Retinal pigment epithelial cell (primary cell): ENCODE measurements around the gene SLC30A2.
"Not testable (repeated sequence)": the region's sequence is repeated elsewhere in the genome, so short reads cannot be mapped to it uniquely, and the experiment has no call there.

Experiments
- DNase-seq: peaks from one replicate; pipeline ENCODE4 v3.0.0-alpha.2; 2010; ENCODE audit warnings: low read depth
- H3K4me3 ChIP-seq: 2 replicates; pipeline ENCODE4 v1.5.1; 2011; ENCODE audit warnings: mild to moderate bottlenecking, low read length, control low read depth, moderate library complexity
- TF ChIP-seq, protein P1 (sequence below): conservative IDR thresholded peaks from 2 replicates; pipeline ENCODE4 v1.5.1; 2011; ENCODE audit warnings: low read depth, low read length, control low read depth, inconsistent platforms

The SLC30A2 gene, protein sequence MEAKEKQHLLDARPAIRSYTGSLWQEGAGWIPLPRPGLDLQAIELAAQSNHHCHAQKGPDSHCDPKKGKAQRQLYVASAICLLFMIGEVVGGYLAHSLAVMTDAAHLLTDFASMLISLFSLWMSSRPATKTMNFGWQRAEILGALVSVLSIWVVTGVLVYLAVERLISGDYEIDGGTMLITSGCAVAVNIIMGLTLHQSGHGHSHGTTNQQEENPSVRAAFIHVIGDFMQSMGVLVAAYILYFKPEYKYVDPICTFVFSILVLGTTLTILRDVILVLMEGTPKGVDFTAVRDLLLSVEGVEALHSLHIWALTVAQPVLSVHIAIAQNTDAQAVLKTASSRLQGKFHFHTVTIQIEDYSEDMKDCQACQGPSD

DNA sequence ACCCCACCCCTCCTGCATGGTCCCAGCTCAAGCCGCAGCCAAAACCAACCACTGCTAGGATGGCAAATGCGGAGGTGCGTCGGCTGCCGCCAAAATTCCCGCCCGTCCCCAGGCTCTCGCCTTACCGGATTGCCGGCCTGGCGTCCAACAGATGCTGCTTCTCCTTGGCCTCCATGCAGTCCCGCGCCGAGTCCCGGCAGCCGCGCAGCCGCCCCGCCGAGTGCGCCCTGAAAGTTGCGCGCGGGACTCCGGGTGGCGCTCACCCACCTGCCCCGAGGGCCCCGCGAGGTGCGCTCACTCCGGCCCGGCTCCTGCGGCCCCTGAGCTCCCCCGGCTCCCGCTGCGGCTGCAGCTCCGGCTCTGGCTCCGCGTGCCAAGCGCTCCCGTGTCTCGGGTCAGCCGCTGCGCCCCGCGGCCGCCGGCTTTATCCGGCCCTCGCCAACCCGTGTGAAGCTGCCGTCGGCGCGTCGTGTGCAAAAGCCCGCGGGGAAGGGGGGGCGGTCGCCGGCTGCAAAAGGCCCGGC lies at the start of gene SLC30A2:
TSS of gene SLC30A2 (minus strand) at position 397 of the 524 bp plus-strand sequence. CDS start at position 175, 222 bp downstream.
- TF ChIP-seq, protein P1, sequence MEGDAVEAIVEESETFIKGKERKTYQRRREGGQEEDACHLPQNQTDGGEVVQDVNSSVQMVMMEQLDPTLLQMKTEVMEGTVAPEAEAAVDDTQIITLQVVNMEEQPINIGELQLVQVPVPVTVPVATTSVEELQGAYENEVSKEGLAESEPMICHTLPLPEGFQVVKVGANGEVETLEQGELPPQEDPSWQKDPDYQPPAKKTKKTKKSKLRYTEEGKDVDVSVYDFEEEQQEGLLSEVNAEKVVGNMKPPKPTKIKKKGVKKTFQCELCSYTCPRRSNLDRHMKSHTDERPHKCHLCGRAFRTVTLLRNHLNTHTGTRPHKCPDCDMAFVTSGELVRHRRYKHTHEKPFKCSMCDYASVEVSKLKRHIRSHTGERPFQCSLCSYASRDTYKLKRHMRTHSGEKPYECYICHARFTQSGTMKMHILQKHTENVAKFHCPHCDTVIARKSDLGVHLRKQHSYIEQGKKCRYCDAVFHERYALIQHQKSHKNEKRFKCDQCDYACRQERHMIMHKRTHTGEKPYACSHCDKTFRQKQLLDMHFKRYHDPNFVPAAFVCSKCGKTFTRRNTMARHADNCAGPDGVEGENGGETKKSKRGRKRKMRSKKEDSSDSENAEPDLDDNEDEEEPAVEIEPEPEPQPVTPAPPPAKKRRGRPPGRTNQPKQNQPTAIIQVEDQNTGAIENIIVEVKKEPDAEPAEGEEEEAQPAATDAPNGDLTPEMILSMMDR, result no peak
- H3K4me3 ChIP-seq, result no peak within 1 kb of the TSS
- DNase-seq, result no peak

DNA sequence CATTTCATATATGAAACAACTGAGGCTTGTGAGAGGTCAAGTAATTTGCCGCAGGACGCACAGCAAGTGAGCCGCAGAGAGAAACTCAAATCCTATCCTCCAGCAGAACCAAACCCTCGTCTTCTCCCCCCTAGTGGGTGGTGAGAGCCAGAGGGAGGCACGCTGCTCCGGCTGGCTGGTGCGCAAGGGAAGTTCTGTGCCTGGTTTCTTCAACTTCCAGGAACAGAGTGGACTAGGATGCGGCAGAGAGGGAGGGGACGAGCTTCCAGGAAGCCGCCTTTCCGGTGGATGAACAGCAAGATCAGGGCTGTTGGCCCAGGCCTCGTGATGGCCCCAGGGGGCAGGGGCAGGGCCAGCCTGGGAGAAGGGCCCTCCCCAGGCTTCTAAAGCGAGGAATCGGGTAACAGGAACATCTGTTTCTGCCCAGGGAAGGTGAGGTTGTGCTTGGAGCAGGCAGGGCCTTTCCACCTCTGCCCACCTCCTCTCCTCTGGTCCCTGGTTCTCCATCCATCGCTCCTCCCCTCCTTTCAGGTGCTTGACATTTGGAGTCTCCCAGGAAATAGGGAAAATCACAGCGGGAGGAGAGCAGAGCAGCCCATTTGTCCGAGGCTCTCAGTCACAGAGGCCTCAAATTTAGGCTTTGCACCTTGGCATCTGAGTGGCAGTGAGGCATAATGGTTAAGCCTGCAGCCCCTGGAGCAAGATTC lies 48.9 kb upstream of the SLC30A2 start:
- DNase-seq, result no peak
- no peak overlapping the region for H3K4me3 ChIP-seq
- TF ChIP-seq, protein P1, result peak; percentile 23

DNA sequence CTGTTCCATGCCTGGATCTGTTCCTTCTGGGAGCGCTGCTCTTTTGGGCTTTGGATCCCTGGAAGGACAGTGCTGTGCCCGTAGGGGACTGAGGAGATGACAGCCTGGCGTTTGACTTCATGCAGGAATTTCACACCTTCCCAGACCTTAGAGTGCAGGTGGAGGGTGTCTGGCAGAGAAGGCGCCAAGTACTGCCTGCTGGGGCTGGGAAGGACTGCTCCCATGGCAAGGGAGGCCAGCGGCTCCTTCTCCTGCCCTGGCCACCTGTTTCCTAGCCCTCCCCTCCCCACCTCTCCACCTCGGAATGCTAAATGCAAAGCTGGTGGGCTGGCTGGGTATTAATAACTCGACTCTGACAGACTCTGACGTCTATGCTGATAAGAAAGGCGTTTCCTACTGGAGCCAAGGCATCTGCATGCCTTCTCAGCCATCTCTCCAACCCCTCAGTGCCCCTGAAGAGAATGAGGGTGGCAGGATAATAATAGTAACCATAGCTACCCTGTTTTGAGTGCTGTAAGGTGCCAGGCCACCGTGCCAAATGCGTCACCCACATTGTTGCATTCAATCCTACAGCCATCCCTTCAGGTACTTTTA lies 48.3 kb upstream of the SLC30A2 start:
- DNase-seq, result peak; percentile 71
- TF ChIP-seq, protein P1, result no peak
- H3K4me3 ChIP-seq, result no peak overlapping the region

DNA sequence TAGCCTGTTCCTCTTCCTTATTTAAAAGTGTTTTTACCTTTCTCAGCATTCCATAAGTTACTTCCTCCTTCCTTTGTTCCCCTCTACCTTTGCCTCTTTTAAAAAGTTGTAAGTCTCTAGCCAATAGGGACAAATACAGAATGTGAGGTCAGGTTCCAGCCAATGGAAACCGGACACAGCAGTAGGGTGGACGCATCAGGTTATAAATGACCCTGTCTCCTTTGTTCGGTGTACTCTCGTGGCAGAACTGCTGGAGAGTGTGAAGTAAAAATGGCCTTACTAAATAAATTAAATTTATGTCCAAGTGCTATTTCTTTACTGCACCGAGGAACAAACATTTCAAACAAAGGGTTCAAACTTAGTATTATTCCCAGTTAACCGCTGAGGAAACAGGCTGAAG lies 47.7 kb upstream of the SLC30A2 start:
- DNase-seq, H3K4me3 ChIP-seq: not testable (repeated sequence)

DNA sequence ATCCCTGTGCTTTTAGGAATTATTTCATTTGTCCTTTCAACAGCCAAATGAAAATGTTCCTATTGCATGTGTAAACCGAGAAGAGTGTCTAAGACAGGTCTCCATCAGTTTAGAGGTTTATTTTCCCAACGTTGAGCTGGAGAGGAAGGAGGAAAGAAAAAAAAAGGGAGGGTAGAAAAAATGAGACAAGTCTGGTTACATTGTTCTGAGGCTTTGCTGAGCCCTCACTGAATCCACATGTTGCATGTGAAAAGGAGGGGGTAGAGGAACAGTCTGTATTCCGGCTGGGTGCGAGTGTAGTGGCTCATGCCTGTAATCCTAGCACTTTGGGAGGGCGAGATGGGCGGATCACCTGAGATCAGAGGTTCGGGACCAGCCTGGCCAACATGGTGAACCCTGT lies 46.5 kb upstream of the SLC30A2 start:
- no peak for DNase-seq
- TF ChIP-seq, protein P1, result no peak
- H3K4me3 ChIP-seq, result no peak overlapping the region

DNA sequence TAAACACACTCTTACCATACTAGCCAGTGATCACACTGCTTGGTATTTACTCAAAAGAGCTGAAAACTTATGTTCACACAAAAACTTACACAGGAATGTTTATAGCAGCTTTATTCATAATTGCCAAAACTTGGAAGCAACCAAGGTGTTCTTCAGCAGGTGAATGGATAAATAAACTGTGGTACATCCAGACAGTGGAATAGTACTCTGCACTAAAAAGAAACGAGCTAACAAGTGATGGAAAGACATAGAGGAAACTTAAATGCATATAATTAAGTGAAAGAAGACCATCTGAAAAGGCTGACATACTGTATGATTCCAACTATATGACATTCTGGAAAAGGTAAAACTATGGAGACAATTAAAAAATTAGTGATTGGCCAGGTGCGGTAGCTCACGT lies 45.0 kb upstream of the SLC30A2 start:
- no peak for DNase-seq
- no peak overlapping the region for H3K4me3 ChIP-seq
- TF ChIP-seq, protein P1, result no peak

DNA sequence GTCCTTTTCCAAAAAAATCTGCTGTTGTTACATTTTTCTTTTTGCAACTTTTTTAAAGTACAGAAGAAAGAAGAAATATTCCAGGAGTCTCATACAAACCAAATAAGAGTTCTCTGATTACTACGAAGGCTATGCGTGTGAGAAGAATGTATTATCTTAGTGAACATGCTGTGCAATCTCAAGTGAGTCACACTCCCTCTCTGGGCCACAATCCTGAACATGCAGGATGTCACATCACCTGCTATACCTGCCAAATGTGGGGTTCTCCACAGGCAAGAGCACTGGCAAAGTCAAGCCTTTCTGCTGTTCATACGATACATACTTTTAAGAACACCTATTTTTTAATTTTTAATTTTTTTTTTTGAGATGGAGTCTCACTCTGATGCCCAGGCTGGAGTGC lies 43.2 kb upstream of the SLC30A2 start:
- TF ChIP-seq, protein P1, result no peak
- no peak for DNase-seq
- no peak overlapping the region for H3K4me3 ChIP-seq
